Measurements from ENCODE around the gene CCDC13. TPM values are rescaled to one million over a fixed set of nuclear protein-coding genes. Genes with fewer than 3 reads are reported as not detected.

Gene CCDC13
- total and polyA plus RNA-seq, 5 donors = 0.26 to 1.8 (median 0.90) TPM; not detected in 1

DNA sequence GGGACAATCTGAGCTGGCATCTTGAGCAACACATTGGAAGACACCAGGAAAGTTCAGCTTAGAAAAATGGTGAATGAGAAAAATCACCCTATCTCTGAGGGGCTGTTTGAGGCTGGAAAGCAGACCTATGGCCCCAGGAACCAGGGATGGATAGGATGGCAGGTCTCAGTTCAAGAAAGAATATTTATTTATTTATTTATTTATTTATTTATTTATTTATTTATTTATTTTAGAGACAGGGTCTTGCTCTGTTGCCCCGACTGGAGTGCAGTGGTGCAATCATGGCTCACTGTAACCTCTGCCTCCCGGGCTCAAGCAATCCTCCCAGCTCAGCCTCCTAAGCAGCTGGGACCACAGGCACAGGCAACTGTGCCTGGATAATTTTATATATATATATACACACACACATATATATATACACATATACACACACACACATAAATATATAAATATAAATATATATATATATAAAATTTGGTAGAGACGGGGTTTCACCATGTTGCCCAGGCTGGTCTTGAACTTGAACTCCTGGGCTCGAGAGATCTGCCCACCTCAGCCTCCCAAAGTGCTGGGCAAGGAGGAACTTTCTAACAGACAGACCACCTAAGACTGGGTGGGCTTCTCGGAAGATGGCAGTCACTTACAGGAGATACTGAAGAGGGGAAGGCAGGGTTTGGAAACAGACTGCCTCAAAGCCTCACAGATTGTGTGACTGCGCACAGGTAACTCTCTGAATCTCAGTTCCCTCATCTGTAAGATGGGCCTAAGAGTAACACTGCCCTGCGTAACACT, 29.7 kb downstream of the CCDC13 start:
- intact Hi-C loops (cut with DNase I) = loop anchor here in 3 of 4 donors (5.0 to 10.0 kb wide), 5 partner anchors 41 to 159 kb away; partner anchors contain the start of genes HHATL (in 1 of the 3), NKTR (in 1 of the 3), SEC22C (in 1 of the 3) and ZBTB47 (in 1 of the 3)
- Histone ChIP-seq H3K9me3 (ENCODE audit: control insufficient read depth, low read length) (no peaks in the 10 kb centered on the region), H3K27me3 (ENCODE audit: control insufficient read depth, insufficient read depth) (no peaks in the 10 kb centered on the region), H3K4me1 (ENCODE audit: control insufficient read depth, insufficient read depth, low read length) (peaks cover 13% of the 10 kb centered on the region), H3K27ac (ENCODE audit: low read length) (peak overlapping the region; percentile 60), H3K4me3 (ENCODE audit: low read length) (no peak overlapping the region)
- WGBS = 92% methylated on average over 7 of the region's 7 CpGs
- ATAC-seq (no peak), DNase-seq (no peak)

DNA sequence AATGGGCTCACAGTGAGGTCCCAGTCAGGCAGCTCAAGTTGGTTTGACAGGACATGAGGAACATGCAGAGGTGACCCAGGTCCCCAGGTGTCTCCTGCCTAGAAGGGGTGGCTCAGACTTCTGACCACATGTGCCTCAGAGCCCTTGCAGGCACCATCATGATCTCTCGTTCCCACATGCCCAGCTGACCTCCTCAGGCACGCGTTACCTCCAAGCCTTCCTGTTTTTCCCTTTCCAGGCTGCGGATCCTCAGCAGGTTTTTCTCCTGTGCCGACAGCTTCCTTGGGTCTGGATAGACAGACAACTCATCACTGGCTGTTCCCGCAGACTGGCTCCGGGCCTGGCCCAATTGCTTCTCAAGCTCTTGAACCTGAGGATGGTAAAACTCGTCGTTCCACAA, 30.4 kb downstream of the CCDC13 start:
- ATAC-seq (no peak), DNase-seq (no peak)
- WGBS = 85% methylated on average over 9 of the region's 9 CpGs
- no peak overlapping the region for H3K27ac ChIP-seq (ENCODE audit: low read length)
- no peaks in the 10 kb centered on the region for H3K27me3 ChIP-seq (ENCODE audit: control insufficient read depth, insufficient read depth)
- H3K9me3 ChIP-seq (ENCODE audit: control insufficient read depth, low read length) = no peaks in the 10 kb centered on the region
- H3K4me3 ChIP-seq (ENCODE audit: low read length) = no peak overlapping the region
- H3K4me1 ChIP-seq (ENCODE audit: control insufficient read depth, insufficient read depth, low read length) = peaks cover 13% of the 10 kb centered on the region
- intact Hi-C loops (cut with DNase I) = loop anchor here in 3 of 4 donors (5.0 to 10.0 kb wide), 5 partner anchors 40 to 158 kb away; partner anchors contain the start of genes HHATL (in 1 of the 3), NKTR (in 1 of the 3), SEC22C (in 1 of the 3) and ZBTB47 (in 1 of the 3)

DNA sequence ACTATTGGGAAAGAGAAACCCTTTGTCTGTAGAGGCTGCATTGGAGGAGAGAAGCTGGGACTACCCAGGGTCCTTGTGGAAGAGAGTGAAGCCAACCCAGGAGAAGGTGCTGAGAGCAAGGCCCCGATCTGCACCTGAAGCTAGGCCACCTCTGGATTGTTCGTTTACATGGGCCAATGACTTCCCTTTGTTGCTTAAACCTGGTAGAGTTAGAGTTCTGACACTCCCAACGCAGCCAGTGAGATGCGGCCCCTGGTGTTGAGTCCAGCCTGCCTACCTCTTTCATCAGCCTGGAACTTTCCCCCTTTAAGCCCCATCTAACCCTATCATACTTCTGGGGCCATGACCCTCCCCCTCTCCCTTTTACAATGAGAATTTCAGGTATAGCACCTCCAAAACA, 30.8 kb downstream of the CCDC13 start:
- Histone ChIP-seq H3K9me3 (ENCODE audit: control insufficient read depth, low read length) (no peaks in the 10 kb centered on the region), H3K4me3 (ENCODE audit: low read length) (no peak overlapping the region), H3K27ac (ENCODE audit: low read length) (peak overlapping the region; percentile 82), H3K4me1 (ENCODE audit: control insufficient read depth, insufficient read depth, low read length) (peaks cover 13% of the 10 kb centered on the region), H3K27me3 (ENCODE audit: control insufficient read depth, insufficient read depth) (no peaks in the 10 kb centered on the region)
- WGBS = 92% methylated on average over 4 of the region's 4 CpGs
- DNase-seq = no peak
- intact Hi-C loops (cut with DNase I) = loop anchor here in 3 of 4 donors (5.0 to 10.0 kb wide), 5 partner anchors 40 to 157 kb away; partner anchors contain the start of genes HHATL (in 1 of the 3), NKTR (in 1 of the 3), SEC22C (in 1 of the 3) and ZBTB47 (in 1 of the 3)
- no peak for ATAC-seq

DNA sequence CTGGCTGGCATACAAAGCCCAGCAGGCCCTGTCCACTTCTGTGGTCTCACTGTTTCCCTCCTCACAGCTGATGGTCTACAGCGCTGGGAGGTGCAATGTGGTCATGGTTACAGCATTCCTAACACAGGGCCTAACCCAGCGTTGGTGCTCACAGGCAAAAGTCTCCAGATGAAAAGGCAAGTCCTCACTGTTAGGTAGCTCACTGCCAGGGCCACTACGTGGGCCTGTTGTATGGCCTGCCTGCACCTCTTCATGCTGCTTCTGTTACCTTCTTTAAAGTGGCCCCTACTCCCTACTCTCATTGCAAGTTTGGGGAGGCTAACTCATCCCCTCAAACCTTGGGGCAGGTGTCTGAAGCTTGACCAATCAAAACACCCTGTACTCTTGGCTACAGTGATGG, 31.3 kb downstream of the CCDC13 start:
- 73% methylated on average over 3 of the region's 3 CpGs for WGBS
- no peak overlapping the region for H3K4me3 ChIP-seq (ENCODE audit: low read length)
- DNase-seq (no peak), ATAC-seq (no peak)
- intact Hi-C loops (cut with DNase I) = loop anchor here in 3 of 4 donors (5.0 to 10.0 kb wide), 5 partner anchors 39 to 157 kb away; partner anchors contain the start of genes HHATL (in 1 of the 3), NKTR (in 1 of the 3), SEC22C (in 1 of the 3) and ZBTB47 (in 1 of the 3)
- peak overlapping the region; percentile 82 for H3K27ac ChIP-seq (ENCODE audit: low read length)
- H3K9me3 ChIP-seq (ENCODE audit: control insufficient read depth, low read length) = no peaks in the 10 kb centered on the region
- no peaks in the 10 kb centered on the region for H3K27me3 ChIP-seq (ENCODE audit: control insufficient read depth, insufficient read depth)
- H3K4me1 ChIP-seq (ENCODE audit: control insufficient read depth, insufficient read depth, low read length) = peaks cover 9% of the 10 kb centered on the region

DNA sequence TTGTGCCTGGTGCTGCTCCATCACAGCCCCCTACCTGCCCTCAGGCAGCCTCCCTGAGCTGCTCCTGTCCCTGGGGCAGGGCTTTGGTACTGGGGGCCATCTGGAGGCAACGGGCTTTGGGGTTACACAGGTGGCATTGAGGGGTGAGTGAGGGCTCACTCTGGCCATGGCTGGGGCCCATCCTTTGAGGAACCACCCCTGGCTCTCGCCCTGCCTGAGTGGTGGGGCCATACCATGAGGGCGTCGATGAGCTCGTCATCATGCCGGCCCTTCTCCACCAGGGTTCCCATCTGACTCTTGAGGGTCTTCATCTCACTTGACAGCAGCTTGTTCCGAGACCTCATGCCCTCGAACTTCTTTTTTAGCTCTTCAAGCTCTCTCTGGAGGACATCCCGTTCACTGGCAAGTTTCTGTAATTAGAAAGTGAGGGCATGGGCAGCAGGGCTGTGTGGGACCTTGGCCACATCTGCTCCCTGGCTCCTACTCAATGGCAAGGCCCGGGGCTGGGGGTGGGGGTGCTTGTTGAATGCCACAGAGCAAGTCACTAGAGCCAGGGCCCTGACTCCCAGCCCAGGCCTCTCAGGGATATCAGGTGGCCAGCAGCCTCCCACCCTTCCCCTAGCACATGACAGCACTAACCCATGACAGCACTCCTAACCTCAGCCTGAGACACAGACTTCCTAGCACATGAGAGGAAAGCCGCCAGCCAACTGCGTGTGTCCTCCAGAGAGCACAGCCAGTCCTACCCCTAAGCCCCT, 33.5 kb downstream of the CCDC13 start:
- WGBS = 69% methylated on average over 12 of the region's 12 CpGs
- DNase-seq (peak; percentile 81 to 94 (median 94)), ATAC-seq (peak; percentile 92 to 93)
- Histone ChIP-seq H3K27ac (ENCODE audit: low read length) (peak overlapping the region; percentile 86), H3K4me1 (ENCODE audit: control insufficient read depth, insufficient read depth, low read length) (no peaks in the 10 kb centered on the region), H3K9me3 (ENCODE audit: control insufficient read depth, low read length) (no peaks in the 10 kb centered on the region), H3K27me3 (ENCODE audit: control insufficient read depth, insufficient read depth) (no peaks in the 10 kb centered on the region), H3K4me3 (ENCODE audit: low read length) (no peak overlapping the region)
- intact Hi-C loops (cut with DNase I) = loop anchor here in 3 of 4 donors (5.0 to 10.0 kb wide), 5 partner anchors 37 to 155 kb away; partner anchors contain the start of genes HHATL (in 1 of the 3), NKTR (in 1 of the 3), SEC22C (in 1 of the 3) and ZBTB47 (in 1 of the 3)

DNA sequence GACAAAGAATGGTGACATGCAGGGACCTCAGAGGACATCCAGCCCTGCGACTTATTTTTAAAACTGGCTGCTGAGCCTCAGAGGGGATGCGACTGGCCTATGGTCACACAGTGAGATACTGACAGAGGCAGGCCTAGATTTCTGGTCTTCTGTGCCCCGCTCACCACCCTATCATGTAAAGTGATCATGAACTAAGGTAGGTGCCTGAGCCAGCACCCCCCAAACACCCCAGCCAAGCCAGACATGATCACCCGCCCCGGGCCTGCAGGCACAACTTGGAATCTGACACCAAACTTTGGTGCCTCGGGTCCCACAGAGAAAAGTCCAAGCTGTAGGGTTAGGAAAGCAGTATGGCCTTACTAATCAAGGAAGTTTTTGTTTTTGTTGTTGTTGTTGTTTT, 36.5 kb downstream of the CCDC13 start:
- ATAC-seq (no peak), DNase-seq (no peak)
- Histone ChIP-seq H3K4me3 (ENCODE audit: low read length) (no peak overlapping the region), H3K27me3 (ENCODE audit: control insufficient read depth, insufficient read depth) (no peaks in the 10 kb centered on the region), H3K27ac (ENCODE audit: low read length) (no peak overlapping the region), H3K4me1 (ENCODE audit: control insufficient read depth, insufficient read depth, low read length) (peaks cover 5% of the 10 kb centered on the region), H3K9me3 (ENCODE audit: control insufficient read depth, low read length) (no peaks in the 10 kb centered on the region)
- intact Hi-C loops (cut with DNase I) = no loop called here
- 85% methylated on average over 6 of the region's 6 CpGs for WGBS

DNA sequence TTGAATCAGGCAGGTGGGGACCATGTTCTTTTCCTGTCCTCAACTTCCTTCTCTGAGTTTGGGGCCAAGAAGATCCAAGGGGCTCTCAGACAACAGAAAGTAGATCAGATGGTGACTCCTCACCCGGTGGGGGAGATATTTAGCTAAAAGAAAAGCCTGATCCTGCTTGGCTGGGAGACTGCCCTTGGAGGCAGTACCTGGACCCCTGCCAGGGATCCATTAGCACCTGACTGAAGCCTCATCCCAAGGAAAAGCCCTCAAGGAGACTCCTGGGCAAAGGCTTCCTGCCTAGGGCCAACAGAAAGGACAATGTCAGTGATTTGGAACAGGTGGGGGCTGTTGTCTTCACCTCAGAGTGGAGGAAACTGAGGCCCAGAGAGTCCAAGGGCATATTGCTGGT, 37.0 kb downstream of the CCDC13 start:
- Histone ChIP-seq H3K27ac (ENCODE audit: low read length) (no peak overlapping the region), H3K9me3 (ENCODE audit: control insufficient read depth, low read length) (no peaks in the 10 kb centered on the region), H3K4me1 (ENCODE audit: control insufficient read depth, insufficient read depth, low read length) (peaks cover 5% of the 10 kb centered on the region), H3K4me3 (ENCODE audit: low read length) (no peak overlapping the region), H3K27me3 (ENCODE audit: control insufficient read depth, insufficient read depth) (no peaks in the 10 kb centered on the region)
- intact Hi-C loops (cut with DNase I) = no loop called here
- WGBS = 32% methylated on average over 1 of the region's 1 CpG
- no peak for DNase-seq
- no peak for ATAC-seq

DNA sequence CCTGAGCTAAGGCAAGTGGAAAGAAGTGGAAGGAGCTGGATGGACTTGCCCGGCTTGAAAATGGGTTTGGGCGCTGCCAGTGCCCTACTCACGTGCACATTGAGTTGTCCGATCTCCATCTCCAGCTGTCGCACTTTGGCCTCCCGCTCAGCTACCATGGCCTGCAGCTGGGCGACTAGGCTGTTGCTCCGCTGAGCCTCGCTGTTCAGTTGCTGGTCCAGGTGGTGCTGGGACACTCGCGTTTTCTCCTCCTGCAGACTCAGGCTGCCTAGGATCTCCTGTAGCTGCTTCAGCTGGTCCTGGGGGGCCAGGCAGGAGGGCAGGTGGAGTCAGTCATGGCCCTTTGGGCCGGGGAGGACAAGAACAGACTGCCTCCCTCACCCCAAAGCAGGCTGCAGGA, 37.4 kb downstream of the CCDC13 start:
- ATAC-seq = no peak
- Histone ChIP-seq H3K4me3 (ENCODE audit: low read length) (no peak overlapping the region), H3K4me1 (ENCODE audit: control insufficient read depth, insufficient read depth, low read length) (peaks cover 8% of the 10 kb centered on the region), H3K27me3 (ENCODE audit: control insufficient read depth, insufficient read depth) (no peaks in the 10 kb centered on the region), H3K27ac (ENCODE audit: low read length) (no peak overlapping the region), H3K9me3 (ENCODE audit: control insufficient read depth, low read length) (no peaks in the 10 kb centered on the region)
- DNase-seq = no peak
- 93% methylated on average over 12 of the region's 12 CpGs for WGBS
- intact Hi-C loops (cut with DNase I) = no loop called here

DNA sequence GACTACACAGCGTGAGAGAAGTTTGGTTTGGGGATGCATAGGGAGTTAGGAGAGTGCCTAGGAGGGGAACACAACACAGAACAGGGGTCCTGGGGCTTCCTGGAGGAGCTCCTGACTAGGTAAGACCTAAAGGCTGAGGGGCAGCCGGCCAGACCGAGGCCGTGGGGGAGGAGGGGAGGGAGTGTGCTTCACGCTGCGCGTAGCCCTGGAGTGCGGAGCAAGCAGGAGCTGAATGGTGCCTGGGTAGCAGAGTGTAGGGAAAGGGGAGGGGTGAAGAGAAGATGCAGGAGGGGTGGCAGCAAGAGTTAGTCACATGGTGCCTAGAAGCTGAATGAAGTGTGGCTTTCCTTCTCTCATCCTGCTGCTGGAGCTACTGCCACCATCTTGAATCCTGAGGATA, 38.0 kb downstream of the CCDC13 start:
- no peak overlapping the region for H3K27ac ChIP-seq (ENCODE audit: low read length)
- ATAC-seq = no peak

DNA sequence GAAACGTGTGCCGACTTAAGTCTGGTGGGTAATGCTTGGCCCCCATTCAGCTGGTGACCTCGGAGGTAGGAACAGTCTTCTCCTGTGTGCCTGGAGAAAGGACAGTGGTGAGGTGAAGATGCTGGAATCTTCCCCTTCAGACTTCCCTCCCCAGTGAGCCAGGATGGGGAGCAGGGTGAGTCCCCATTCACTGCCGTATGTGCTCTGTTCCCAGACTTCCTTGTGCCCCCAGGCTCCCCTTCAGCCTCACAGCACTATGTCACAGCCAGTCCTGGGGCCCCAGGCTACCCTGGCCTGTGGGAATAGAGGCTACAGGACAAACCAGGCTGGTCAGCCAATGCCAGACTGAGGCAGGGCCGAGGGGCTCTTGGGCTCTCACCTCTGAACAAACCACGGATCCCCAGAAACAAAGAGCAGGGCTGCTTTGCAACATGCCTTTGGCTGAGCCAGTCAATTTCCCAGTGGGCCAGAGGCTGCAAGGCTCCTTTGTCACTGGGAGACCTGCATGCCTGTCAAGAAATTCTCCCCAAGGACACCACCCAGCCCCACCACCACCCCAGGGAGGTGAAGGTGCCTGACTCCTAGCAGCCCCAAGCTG, 38.7 kb downstream of the CCDC13 start:
- H3K9me3 ChIP-seq (ENCODE audit: control insufficient read depth, low read length) = no peaks in the 10 kb centered on the region
- H3K4me3 ChIP-seq (ENCODE audit: low read length) = no peak overlapping the region
- no peaks in the 10 kb centered on the region for H3K27me3 ChIP-seq (ENCODE audit: control insufficient read depth, insufficient read depth)
- H3K4me1 ChIP-seq (ENCODE audit: control insufficient read depth, insufficient read depth, low read length) = peaks cover 9% of the 10 kb centered on the region
- no peak for DNase-seq
- H3K27ac ChIP-seq (ENCODE audit: low read length) = no peak overlapping the region
- intact Hi-C loops (cut with DNase I) = no loop called here
- 83% methylated on average over 6 of the region's 6 CpGs for WGBS
- no peak for ATAC-seq

More for the DNA sequence above, 38.0 kb downstream of the CCDC13 start:
- H3K27me3 ChIP-seq (ENCODE audit: control insufficient read depth, insufficient read depth) = no peaks in the 10 kb centered on the region
- no peak overlapping the region for H3K4me3 ChIP-seq (ENCODE audit: low read length)
- intact Hi-C loops (cut with DNase I) = no loop called here
- peaks cover 9% of the 10 kb centered on the region for H3K4me1 ChIP-seq (ENCODE audit: control insufficient read depth, insufficient read depth, low read length)
- WGBS = 81% methylated on average over 8 of the region's 8 CpGs
- no peak for DNase-seq
- H3K9me3 ChIP-seq (ENCODE audit: control insufficient read depth, low read length) = no peaks in the 10 kb centered on the region

Measured in right cardiac atrium (tissue), 5 donors.